ENCODE results near the gene ENC1.

Gene ENC1

DNA sequence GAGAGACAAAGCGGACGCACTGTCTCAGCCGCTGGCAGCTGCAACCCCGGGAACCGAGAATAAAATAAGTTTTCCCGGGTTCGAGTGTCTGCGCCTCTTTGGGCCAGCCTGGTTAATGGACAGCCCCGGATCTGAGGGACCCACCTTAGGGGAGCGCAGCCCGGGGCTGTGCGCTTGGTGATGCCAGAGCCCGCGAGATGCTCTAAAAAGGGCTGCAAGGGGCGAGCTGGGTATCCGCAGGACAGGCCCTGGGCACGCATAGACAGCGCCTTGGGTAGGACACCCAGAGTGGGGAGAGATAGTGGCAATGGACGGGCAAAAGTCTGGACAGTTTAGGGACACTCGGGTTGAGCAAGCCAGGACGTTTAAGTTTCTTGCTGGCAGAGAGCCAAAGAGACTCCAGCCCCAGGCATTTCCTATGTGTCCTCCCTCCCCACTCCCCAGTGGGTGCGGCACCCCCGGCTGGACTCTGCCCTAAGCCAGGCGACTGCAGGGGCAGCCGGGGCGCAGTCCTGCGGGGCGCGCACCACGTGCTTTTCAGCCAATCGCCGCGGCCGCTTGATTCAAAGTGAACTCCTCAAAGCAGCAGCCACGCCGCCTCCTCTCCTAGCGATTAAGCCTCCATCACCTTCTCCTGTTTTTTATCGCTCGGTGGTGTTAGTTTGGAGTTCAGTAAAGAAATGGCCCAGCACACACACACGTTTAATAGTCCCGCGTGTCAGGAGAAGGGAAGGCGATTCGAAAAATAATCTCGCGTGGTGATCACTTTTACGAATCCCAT is 616 bp upstream of the ENC1 start:
- H4K91ac ChIP-seq (ENCODE audit: low read length) = peak overlapping the region; percentile 94
- H2BK120ac ChIP-seq (ENCODE audit: low read depth, low read length) = peak overlapping the region; percentile 97
- peak overlapping the region; percentile 88 to 95 for H3K18ac ChIP-seq (ENCODE audit: low read depth in 1 of 2, low read length in 2 of 2)
- peak overlapping the region; percentile 97 for H4K8ac ChIP-seq (ENCODE audit: low read length)
- H3K27me3 ChIP-seq (ENCODE audit: control insufficient read depth in 1 of 2, insufficient read depth in 1 of 2, low read length in 2 of 2) = no peaks in the 10 kb centered on the region
- H3K4ac ChIP-seq (ENCODE audit: low read depth in 1 of 2, low read length in 2 of 2) = peak overlapping the region; percentile 89 to 93
- H3K9me3 ChIP-seq (ENCODE audit: control insufficient read depth, low read length) = no peaks in the 10 kb centered on the region
- H3K79me1 ChIP-seq (replicated peaks; ENCODE audit: low read length, poor library complexity, severe bottlenecking) = no peaks in the 10 kb centered on the region
- peaks cover 4% of the 10 kb centered on the region for H3K4me1 ChIP-seq (ENCODE audit: control insufficient read depth, insufficient read depth, low read depth, low read length)
- H2BK12ac ChIP-seq (ENCODE audit: low read length in 2 of 2) = peak overlapping the region; percentile 28 to 81
- 2% methylated on average over 42 of the region's 47 CpGs for WGBS
- peak overlapping the region; percentile 11 for H2AFZ ChIP-seq (ENCODE audit: low read depth, low read length)
- H3K36me3 ChIP-seq (ENCODE audit: control insufficient read depth in 1 of 2, insufficient read depth in 2 of 2, low read depth in 1 of 2, low read length in 2 of 2) = peaks cover under 1 to 1% of the 10 kb centered on the region in 2 experiments
- no peak overlapping the region for H2AK5ac ChIP-seq (ENCODE audit: low read length, severe bottlenecking)
- peak overlapping the region; percentile 78 for H2BK15ac ChIP-seq (ENCODE audit: low read depth, poor library complexity, severe bottlenecking)
- H3K27ac ChIP-seq (ENCODE audit: low read length, poor library complexity, severe bottlenecking) = peak overlapping the region; percentile 90
- H3K14ac ChIP-seq (ENCODE audit: low read length in 2 of 2) = peak overlapping the region in 1 of 2 experiments; percentile 37
- peak overlapping the region; percentile 92 to 93 for H3K4me3 ChIP-seq (ENCODE audit: insufficient read depth in 1 of 2, low read depth in 1 of 2, low read length in 2 of 2)
- peak; percentile 87 for DNase-seq
- H3K4me2 ChIP-seq (ENCODE audit: low read length, poor library complexity, severe bottlenecking) = peak overlapping the region; percentile 88
- peak overlapping the region; percentile 63 for H2BK5ac ChIP-seq (ENCODE audit: low read depth, low read length, poor library complexity, severe bottlenecking)
- peak overlapping the region; percentile 92 for H3K9ac ChIP-seq (ENCODE audit: low read length)
- H3K23ac ChIP-seq (ENCODE audit: low read length in 2 of 2) = peak overlapping the region; percentile 8 to 63

DNA sequence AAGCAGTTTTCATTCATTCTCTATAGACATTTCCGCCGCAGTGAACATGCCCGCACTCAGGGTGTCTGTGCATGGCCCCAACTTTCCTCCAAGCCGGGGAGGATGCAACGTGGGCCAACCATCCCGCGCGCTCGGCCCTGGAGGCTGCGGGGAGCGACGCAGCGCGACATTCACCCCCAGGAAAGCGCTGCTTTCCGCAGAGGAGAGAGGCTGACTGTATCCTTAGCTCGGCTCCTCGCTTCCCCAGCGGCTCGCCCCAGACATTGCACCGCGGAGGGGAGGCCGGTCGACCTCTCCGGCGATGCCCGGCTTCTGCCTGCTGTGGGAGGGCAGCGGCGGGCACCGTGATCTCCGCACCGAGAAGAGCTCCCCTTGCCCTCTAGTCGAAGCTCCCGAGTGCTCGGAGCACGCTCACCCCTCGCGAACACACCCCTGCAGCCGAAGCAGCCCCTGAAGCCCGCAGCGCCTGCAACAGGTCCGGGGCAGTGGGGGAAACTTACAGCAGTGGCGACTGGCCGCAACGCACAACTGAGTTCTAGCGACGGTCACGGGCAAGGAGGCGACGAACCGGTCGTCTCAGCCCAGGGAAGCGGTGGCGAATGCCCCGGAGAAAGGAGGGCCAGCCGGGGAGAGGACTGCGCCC is 600 bp downstream of the ENC1 start:
- Histone ChIP-seq H3K4me1 (ENCODE audit: control insufficient read depth, insufficient read depth, low read depth, low read length) (peaks cover 10% of the 10 kb centered on the region), H3K4me2 (ENCODE audit: low read length, poor library complexity, severe bottlenecking) (peak overlapping the region; percentile 61), H2BK15ac (ENCODE audit: low read depth, poor library complexity, severe bottlenecking) (peak overlapping the region; percentile 64), H2BK5ac (ENCODE audit: low read depth, low read length, poor library complexity, severe bottlenecking) (peak overlapping the region; percentile 36), H3K4me3 (ENCODE audit: insufficient read depth in 1 of 2, low read depth in 1 of 2, low read length in 2 of 2) (peak overlapping the region; percentile 92 to 93), H2BK120ac (ENCODE audit: low read depth, low read length) (peak overlapping the region; percentile 90), H4K91ac (ENCODE audit: low read length) (peak overlapping the region; percentile 74), H2BK12ac (ENCODE audit: low read length in 2 of 2) (peak overlapping the region; percentile 31 to 73), H2AK5ac (ENCODE audit: low read length, severe bottlenecking) (no peak overlapping the region), H3K27me3 (ENCODE audit: control insufficient read depth in 1 of 2, insufficient read depth in 1 of 2, low read length in 2 of 2) (no peaks in the 10 kb centered on the region), H3K4ac (ENCODE audit: low read depth in 1 of 2, low read length in 2 of 2) (peak overlapping the region; percentile 76 to 89), H3K18ac (ENCODE audit: low read depth in 1 of 2, low read length in 2 of 2) (peak overlapping the region; percentile 95 to 97), H3K14ac (ENCODE audit: low read length in 2 of 2) (peak overlapping the region in 1 of 2 experiments; percentile 92), H3K9ac (ENCODE audit: low read length) (peak overlapping the region; percentile 92), H3K23ac (ENCODE audit: low read length in 2 of 2) (peak overlapping the region; percentile 60 to 93), H4K8ac (ENCODE audit: low read length) (peak overlapping the region; percentile 55), H3K9me3 (ENCODE audit: control insufficient read depth, low read length) (no peaks in the 10 kb centered on the region), H2AFZ (ENCODE audit: low read depth, low read length) (no peak overlapping the region), H3K79me1 (replicated peaks; ENCODE audit: low read length, poor library complexity, severe bottlenecking) (no peaks in the 10 kb centered on the region), H3K36me3 (ENCODE audit: control insufficient read depth in 1 of 2, insufficient read depth in 2 of 2, low read depth in 1 of 2, low read length in 2 of 2) (peaks cover 13 to 14% of the 10 kb centered on the region in 2 experiments), H3K27ac (ENCODE audit: low read length, poor library complexity, severe bottlenecking) (peak overlapping the region; percentile 89)
- WGBS = under 1% methylated on average over 57 of the region's 57 CpGs
- DNase-seq = peak; percentile 68

DNA sequence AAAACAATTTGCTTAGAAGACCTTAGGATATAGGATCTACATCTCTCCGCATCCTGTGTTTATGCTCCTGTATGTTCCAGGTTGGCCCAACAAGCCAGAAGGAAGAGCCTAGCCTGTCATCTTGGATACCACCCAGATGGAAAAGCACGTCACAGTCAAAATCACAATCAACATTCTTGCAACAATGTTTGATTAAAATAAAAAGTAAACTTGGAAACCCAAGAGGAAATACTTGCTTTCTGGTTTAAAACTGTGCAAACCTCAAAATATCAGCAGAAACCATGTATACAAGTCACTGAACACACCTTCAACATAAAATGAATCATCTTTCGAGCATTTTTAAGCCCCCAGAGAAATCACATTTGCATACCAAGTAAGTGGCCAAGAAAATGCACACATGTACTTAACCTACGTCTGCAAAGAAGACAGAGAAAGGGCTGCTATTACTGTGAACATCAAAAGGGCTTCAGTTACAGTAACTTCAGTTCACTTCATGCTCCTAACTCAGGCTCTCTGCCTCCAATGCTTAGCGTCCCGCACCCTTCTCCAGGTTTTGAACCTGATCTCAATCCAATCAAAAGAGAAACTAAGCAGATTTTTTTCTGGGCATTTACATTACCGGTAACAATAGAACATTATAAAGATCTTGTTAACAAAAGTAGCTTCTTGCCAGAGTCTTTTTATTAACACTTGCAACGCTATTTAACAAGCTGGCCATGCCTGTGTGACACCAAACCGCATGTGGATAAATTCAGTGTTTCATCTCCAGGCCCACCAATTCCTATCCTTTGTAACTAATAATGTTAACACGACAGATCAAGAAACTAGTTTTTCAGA is 1.3 kb downstream of the ENC1 start:
- Histone ChIP-seq H3K4me3 (ENCODE audit: insufficient read depth in 1 of 2, low read depth in 1 of 2, low read length in 2 of 2) (peak overlapping the region; percentile 92 to 93), H3K14ac (ENCODE audit: low read length in 2 of 2) (no peak overlapping the region), H4K91ac (ENCODE audit: low read length) (no peak overlapping the region), H3K79me1 (replicated peaks; ENCODE audit: low read length, poor library complexity, severe bottlenecking) (no peaks in the 10 kb centered on the region), H4K8ac (ENCODE audit: low read length) (no peak overlapping the region), H3K27ac (ENCODE audit: low read length, poor library complexity, severe bottlenecking) (peak overlapping the region; percentile 89), H2BK12ac (ENCODE audit: low read length in 2 of 2) (peak overlapping the region in 1 of 2 experiments; percentile 11), H3K4me1 (ENCODE audit: control insufficient read depth, insufficient read depth, low read depth, low read length) (peaks cover 14% of the 10 kb centered on the region), H3K27me3 (ENCODE audit: control insufficient read depth in 1 of 2, insufficient read depth in 1 of 2, low read length in 2 of 2) (no peaks in the 10 kb centered on the region), H2BK120ac (ENCODE audit: low read depth, low read length) (no peak overlapping the region), H3K18ac (ENCODE audit: low read depth in 1 of 2, low read length in 2 of 2) (peak overlapping the region in 1 of 2 experiments; percentile 95), H3K9ac (ENCODE audit: low read length) (peak overlapping the region; percentile 92), H3K4ac (ENCODE audit: low read depth in 1 of 2, low read length in 2 of 2) (no peak overlapping the region), H3K4me2 (ENCODE audit: low read length, poor library complexity, severe bottlenecking) (peak overlapping the region; percentile 64), H2AFZ (ENCODE audit: low read depth, low read length) (no peak overlapping the region), H2BK15ac (ENCODE audit: low read depth, poor library complexity, severe bottlenecking) (peak overlapping the region; percentile 64), H2BK5ac (ENCODE audit: low read depth, low read length, poor library complexity, severe bottlenecking) (no peak overlapping the region), H3K9me3 (ENCODE audit: control insufficient read depth, low read length) (no peaks in the 10 kb centered on the region), H2AK5ac (ENCODE audit: low read length, severe bottlenecking) (no peak overlapping the region), H3K23ac (ENCODE audit: low read length in 2 of 2) (no peak overlapping the region), H3K36me3 (ENCODE audit: control insufficient read depth in 1 of 2, insufficient read depth in 2 of 2, low read depth in 1 of 2, low read length in 2 of 2) (peaks cover 19 to 20% of the 10 kb centered on the region in 2 experiments)
- peak; percentile 60 for DNase-seq
- 5% methylated on average over 10 of the region's 10 CpGs for WGBS

Measured in mesenchymal stem cell (in vitro differentiated cells and primary cell).